Prostate gland (tissue), 2 donors: ENCODE measurements around the gene COA8. TPM values are rescaled to one million over a fixed set of nuclear protein-coding genes. Genes with fewer than 3 reads are reported as not detected.
A peak's percentile ranks its signal among the peaks of the same experiment; 100 is the strongest.

Experiments
- DNase-seq: peaks from one replicate; pipeline ENCODE4 v3.0.0-alpha.2; 2019; ENCODE audit warnings: low spot score
- H3K27ac ChIP-seq, 2 donors: fragments of 200-600 bp; sonication (generic); 2 replicates each; pipeline ENCODE4 v1.5.1; 2017 to 2019
- H3K27me3 ChIP-seq: fragments of 200-600 bp; sonication (generic); replicated peaks from 2 replicates; pipeline ENCODE4 v1.5.1; 2019; ENCODE audit not compliant: insufficient read depth
- H3K36me3 ChIP-seq, 2 donors: fragments of 200-600 bp; sonication (generic); 1 replicate in 1 of 2; 2 replicates in 1 of 2; pipeline versions ENCODE4 v1.5.1 to v1.8.1; 2017 to 2019
- H3K4me1 ChIP-seq: fragments of 200-600 bp; sonication (generic); replicated peaks from 2 replicates; pipeline ENCODE4 v1.5.1; 2019
- H3K4me3 ChIP-seq, 2 donors: fragments of 200-600 bp; sonication (generic); 2 replicates each; pipeline ENCODE4 v1.5.1; 2017 to 2019
- H3K9me3 ChIP-seq: fragments of 200-600 bp; sonication (generic); 2 replicates; pipeline ENCODE4 v1.5.1; 2017
- CTCF ChIP-seq, 4 experiments: fragments of 200-600 bp in 2 of 4; fragments of 450-650 bp in 2 of 4; sonication (generic) in 2 of 4; IDR thresholded peaks; 1 replicate in 3 of 4; 2 replicates in 1 of 4; pipeline ENCODE4 v1.5.1; 2016 to 2019; ENCODE audit warnings: antibody characterized with exemption in 4 of 4, mild to moderate bottlenecking in 2 of 4, moderate library complexity in 2 of 4
- POLR2A ChIP-seq: fragments of 450-650 bp; IDR thresholded peaks from one replicate; pipeline ENCODE4 v1.6.1; 2016; ENCODE audit warnings: antibody characterized with exemption, mild to moderate bottlenecking
- POLR2AphosphoS5 ChIP-seq: sonication (generic); formaldehyde crosslinking; IDR thresholded peaks from one replicate; pipeline ENCODE4 v1.6.1; 2017; ENCODE audit warnings: antibody characterized with exemption
- WGBS: methylation state at CpG from one replicate; pipeline ENCODE4 v1.1.5; 2018; 5-methylcytosine and 5-hydroxymethylcytosine counted together
- intact Hi-C: fragments of 100-400 bp; cut with DNase I; formaldehyde crosslinking; loops from one replicate; pipeline ENCODE4 v1.14.2; 2022
- total RNA-seq, 2 donors: library from RNA; depleted of rRNA; stranded (reverse); fragments of >200 nt; gene quantifications; one replicate each; pipeline ENCODE4 v1.1.0, GENCODE V29; 2016

COA8 gene
- total RNA-seq, 2 donors from 2014 or later = 24.3 to 24.9 TPM

GRCh38 chr14:103545915-103546651 lies 16.7 kb upstream of the COA8 start:
- Histone ChIP-seq H3K4me1 (peaks cover 25% of the 10 kb centered on the region), H3K4me3 (no peak overlapping the region), H3K27ac (no peak overlapping the region), H3K36me3 (no peaks in the 10 kb centered on the region), H3K9me3 (no peaks in the 10 kb centered on the region), H3K27me3 (no peaks in the 10 kb centered on the region)
- intact Hi-C loops = no loop called here
- 78% methylated on average over 26 of the region's 27 CpGs for WGBS
- no peak for TF ChIP-seq POLR2AphosphoS5
- no peak for DNase-seq

GRCh38 chr14:103546652-103547454 lies 15.9 kb upstream of the COA8 start:
- H3K27ac ChIP-seq = no peak overlapping the region
- H3K27me3 ChIP-seq = no peaks in the 10 kb centered on the region
- no peaks in the 10 kb centered on the region for H3K36me3 ChIP-seq
- no peak for TF ChIP-seq POLR2A
- TF ChIP-seq CTCF (IDR thresholded peaks at IDR 0.05) = peak; percentile 89 to 96 (median 92)
- peak; percentile 34 for TF ChIP-seq POLR2AphosphoS5
- WGBS = 16% methylated on average over 16 of the region's 21 CpGs
- H3K4me3 ChIP-seq = no peak overlapping the region
- intact Hi-C loops = loop anchor here (1.0 kb wide), 1 partner anchor 29 kb away; no protein-coding TSS in a partner anchor
- H3K9me3 ChIP-seq = no peaks in the 10 kb centered on the region
- peak; percentile 55 for DNase-seq
- peaks cover 22% of the 10 kb centered on the region for H3K4me1 ChIP-seq

GRCh38 chr14:103547455-103547940 lies 15.3 kb upstream of the COA8 start:
- Histone ChIP-seq H3K4me3 (no peak overlapping the region), H3K9me3 (no peaks in the 10 kb centered on the region), H3K4me1 (peaks cover 20% of the 10 kb centered on the region), H3K27me3 (no peaks in the 10 kb centered on the region), H3K27ac (no peak overlapping the region), H3K36me3 (no peaks in the 10 kb centered on the region)
- no peak for DNase-seq
- TF ChIP-seq CTCF (IDR thresholded peaks at IDR 0.05) (no peak), POLR2A (no peak), POLR2AphosphoS5 (no peak)
- intact Hi-C loops = loop anchor here (1.0 kb wide), 1 partner anchor 29 kb away; no protein-coding TSS in a partner anchor
- WGBS = 87% methylated on average over 11 of the region's 11 CpGs

GRCh38 chr14:103547941-103548462 lies 14.8 kb upstream of the COA8 start:
- Histone ChIP-seq H3K4me3 (no peak overlapping the region), H3K27me3 (no peaks in the 10 kb centered on the region), H3K27ac (no peak overlapping the region), H3K4me1 (peaks cover 16% of the 10 kb centered on the region), H3K9me3 (no peaks in the 10 kb centered on the region), H3K36me3 (no peaks in the 10 kb centered on the region)
- WGBS = 88% methylated on average over 18 of the region's 18 CpGs
- DNase-seq = no peak
- TF ChIP-seq CTCF (IDR thresholded peaks at IDR 0.05) (no peak), POLR2A (no peak), POLR2AphosphoS5 (no peak)
- intact Hi-C loops = loop anchor here (1.0 kb wide), 1 partner anchor 30 kb away; no protein-coding TSS in a partner anchor
